GM12878 (cell line): ENCODE data around the gene PRSS8. TPM values are rescaled to one million over a fixed set of nuclear protein-coding genes. Genes with fewer than 3 reads are reported as not detected.
A peak's percentile ranks its signal among the peaks of the same experiment; 100 is the strongest.

Experiments
- BCL11A ChIP-seq: IDR thresholded peaks from 2 replicates; pipeline ENCODE4 v1.6.1; 2011; ENCODE audit warnings: low read depth, low read length
- BCLAF1 ChIP-seq: fragments of 450-650 bp; IDR thresholded peaks from 2 replicates; pipeline ENCODE4 v1.6.1; 2017; ENCODE audit warnings: antibody characterized with exemption, mild to moderate bottlenecking, moderate library complexity
- CHD4 ChIP-seq: fragments of 200-600 bp; sonication (generic); IDR thresholded peaks from 2 replicates; pipeline ENCODE4 v1.6.1; 2016; ENCODE audit warnings: mild to moderate bottlenecking
- E4F1 ChIP-seq: fragments of 450-650 bp; IDR thresholded peaks from 2 replicates; pipeline ENCODE4 v1.6.1; 2018; ENCODE audit warnings: borderline replicate concordance, mild to moderate bottlenecking; ENCODE audit not compliant: partially characterized antibody
- GATAD2B ChIP-seq: fragments of 450-650 bp; conservative IDR thresholded peaks from 2 replicates; pipeline ENCODE4 v1.6.1; 2017; ENCODE audit warnings: low read depth, mild to moderate bottlenecking, moderate library complexity
- SMARCA5 ChIP-seq: fragments of 450-650 bp; IDR thresholded peaks from 2 replicates; pipeline ENCODE4 v1.6.1; 2017; ENCODE audit warnings: mild to moderate bottlenecking
- TAF1 ChIP-seq: IDR thresholded peaks from 2 replicates; pipeline ENCODE4 v1.6.1; 2011; ENCODE audit warnings: mild to moderate bottlenecking, low read depth, low read length, borderline replicate concordance
- polyA plus RNA-seq, 11 experiments: library from polyadenylated mRNA; depleted of rRNA in 4 of 11; unstranded in 6 of 11; stranded (reverse) in 5 of 11; fragments of >200 nt; fragmentation: Nextera tagmentation in 4 of 11; fragmentation: Illumina TruSeq in 1 of 11; extraction: Ambion mirVana in 4 of 11; extraction: Trizol in 1 of 11; gene quantifications; 1 replicate in 1 of 11; 2 replicates in 10 of 11; pipeline versions ENCODE4 v1.2.1 to v1.2.3, GENCODE V29; 2011 to 2016; ENCODE audit warnings: inconsistent platforms in 2 of 11, missing spikeins in 2 of 11, low read depth in 1 of 11
- total RNA-seq, 4 experiments: library from RNA; depleted of rRNA in 3 of 4; stranded (reverse); fragments of >200 nt in 3 of 4; fragmentation: Illumina TruSeq in 1 of 4; extraction: Trizol in 1 of 4; gene quantifications; 2 replicates each; pipeline versions ENCODE4 v1.2.1 to v1.2.3, GENCODE V29; 2013 to 2021

Gene PRSS8
- total and polyA plus RNA-seq, 10 of the 15 experiments (the other 5 are each of a cell fraction or from before 2014, with no cell fraction given), result 0.33 to 0.58 TPM; not detected in 8

GRCh38 chr16:31179747-31180459 is 44.4 kb upstream of the PRSS8 start, which contains the start of gene FUS (continued):
- TF ChIP-seq E4F1 (peak; percentile 93), CHD4 (no peak), TAF1 (peak; percentile 100), SMARCA5 (peak; percentile 83), GATAD2B (0 out of 2 replicates have a peak, but pooled peaks have one; percentile 36), BCLAF1 (peak; percentile 99), BCL11A (peak; percentile 82)
